H9 (cell line): ENCODE results near the gene CD247. TPM values are rescaled to one million over a fixed set of nuclear protein-coding genes. Genes with fewer than 3 reads are reported as not detected.

Experiments
- DNase-seq: peaks from one replicate; pipeline ENCODE4 v3.0.0-alpha.2; 2017
- H2AFZ ChIP-seq: one replicate; pipeline ENCODE4 v1.6.1; 2013; ENCODE audit warnings: mild to moderate bottlenecking, low read length, control low read depth, moderate library complexity
- H2AK5ac ChIP-seq: 2 replicates; pipeline ENCODE4 v1.6.1; 2013; ENCODE audit warnings: low read length, control low read depth, mixed read lengths; ENCODE audit not compliant: insufficient read length
- H2BK120ac ChIP-seq: one replicate; pipeline ENCODE4 v1.6.1; 2013; ENCODE audit warnings: low read depth, mild to moderate bottlenecking, low read length, control low read depth, inconsistent platforms; ENCODE audit not compliant: poor library complexity, severe bottlenecking
- H2BK12ac ChIP-seq: 2 replicates; pipeline ENCODE4 v1.6.1; 2013; ENCODE audit warnings: low read length, control low read depth, mixed read lengths, low read depth; ENCODE audit not compliant: insufficient read length
- H2BK15ac ChIP-seq: 2 replicates; pipeline ENCODE4 v1.6.1; 2013; ENCODE audit warnings: low read depth, low read length, control low read depth
- H2BK20ac ChIP-seq: one replicate; pipeline ENCODE4 v1.6.1; 2013; ENCODE audit warnings: low read depth, mild to moderate bottlenecking, low read length, control low read depth, inconsistent platforms; ENCODE audit not compliant: poor library complexity, severe bottlenecking
- H2BK5ac ChIP-seq: 2 replicates; pipeline ENCODE4 v1.6.1; 2013; ENCODE audit warnings: low read length, control low read depth, mixed read lengths; ENCODE audit not compliant: insufficient read length
- H3K14ac ChIP-seq: 2 replicates; pipeline ENCODE4 v1.6.1; 2013; ENCODE audit warnings: low read length, control low read depth; ENCODE audit not compliant: insufficient read depth
- H3K18ac ChIP-seq: 2 replicates; pipeline ENCODE4 v1.6.1; 2013; ENCODE audit warnings: low read depth, mild to moderate bottlenecking, mixed read lengths, low read length, control low read depth; ENCODE audit not compliant: insufficient read length
- H3K23ac ChIP-seq: 2 replicates; pipeline ENCODE4 v1.6.1; 2013; ENCODE audit warnings: low read length, control low read depth, mixed read lengths, low read depth; ENCODE audit not compliant: insufficient read length
- H3K23me2 ChIP-seq: 2 replicates; pipeline ENCODE4 v1.6.1; 2013; ENCODE audit warnings: low read depth, mild to moderate bottlenecking, mixed read lengths, low read length, control low read depth; ENCODE audit not compliant: insufficient read length, poor library complexity, severe bottlenecking
- H3K27ac ChIP-seq: 2 replicates; pipeline ENCODE4 v1.5.1; 2013; ENCODE audit warnings: low read length, control low read depth, mixed read lengths, low read depth; ENCODE audit not compliant: insufficient read length
- H3K27me3 ChIP-seq: 2 replicates; pipeline ENCODE4 v1.6.1; 2013; ENCODE audit warnings: low read length, control low read depth, inconsistent platforms; ENCODE audit not compliant: insufficient read depth
- H3K4ac ChIP-seq: 2 replicates; pipeline ENCODE4 v1.6.1; 2013; ENCODE audit warnings: low read depth, mild to moderate bottlenecking, control low read depth, inconsistent platforms, low read length, moderate library complexity
- H3K4me1 ChIP-seq: 2 replicates; pipeline ENCODE4 v1.6.1; 2013; ENCODE audit warnings: low read length, control low read depth, inconsistent platforms; ENCODE audit not compliant: insufficient read depth
- H3K4me2 ChIP-seq: 2 replicates; pipeline ENCODE4 v1.6.1; 2013; ENCODE audit warnings: low read length, control low read depth, mixed read lengths; ENCODE audit not compliant: insufficient read length, insufficient read depth
- H3K56ac ChIP-seq: 2 replicates; pipeline ENCODE4 v1.6.1; 2013; ENCODE audit warnings: low read depth, mild to moderate bottlenecking, mixed read lengths, low read length, control low read depth; ENCODE audit not compliant: insufficient read length
- H3K79me1 ChIP-seq: 2 replicates; pipeline ENCODE4 v1.6.1; 2013; ENCODE audit warnings: low read depth, mild to moderate bottlenecking, moderate library complexity, low read length, control low read depth, inconsistent platforms; ENCODE audit not compliant: insufficient read depth, poor library complexity, severe bottlenecking
- H3K79me2 ChIP-seq: 2 replicates; pipeline ENCODE4 v1.6.1; 2013; ENCODE audit warnings: low read length, control low read depth, inconsistent platforms; ENCODE audit not compliant: insufficient read depth
- H3K9ac ChIP-seq: 2 replicates; pipeline ENCODE4 v1.6.1; 2013; ENCODE audit warnings: low read length, control low read depth, mixed read lengths; ENCODE audit not compliant: insufficient read length; ENCODE audit errors: extremely low read depth
- H3K9me3 ChIP-seq: one replicate; pipeline ENCODE4 v1.6.1; 2013; ENCODE audit warnings: low read depth, low read length, inconsistent platforms; ENCODE audit not compliant: control insufficient read depth
- H3T11ph ChIP-seq: one replicate; pipeline ENCODE4 v1.6.1; 2013; ENCODE audit warnings: mild to moderate bottlenecking, low read length, control low read depth, inconsistent platforms
- H4K20me1 ChIP-seq: one replicate; pipeline ENCODE4 v1.6.1; 2013; ENCODE audit not compliant: control insufficient read depth, insufficient read length, insufficient read depth
- H4K5ac ChIP-seq: 2 replicates; pipeline ENCODE4 v1.6.1; 2013; ENCODE audit warnings: low read depth, mild to moderate bottlenecking, mixed read lengths, low read length, control low read depth; ENCODE audit not compliant: insufficient read length
- H4K8ac ChIP-seq: replicated peaks from 2 replicates; pipeline ENCODE4 v1.6.1; 2013; ENCODE audit warnings: low read length, control low read depth, mixed read lengths, low read depth; ENCODE audit not compliant: insufficient read length
- H4K91ac ChIP-seq: 2 replicates; pipeline ENCODE4 v1.6.1; 2013; ENCODE audit warnings: low read depth, mild to moderate bottlenecking, moderate library complexity, mixed read lengths, low read length, control low read depth; ENCODE audit not compliant: insufficient read length
- H3K27ac Mint-ChIP-seq, 3 experiments: 2 replicates in 2 of 3; 3 replicates in 1 of 3; pipeline ENCODE4 v1.8.0; 2020 to 2021; ENCODE audit warnings: mixed read lengths in 3 of 3, mild to moderate bottlenecking in 1 of 3, moderate library complexity in 1 of 3
- H3K27me3 Mint-ChIP-seq: 2 replicates; pipeline ENCODE4 v1.8.0; 2021; ENCODE audit warnings: low read depth, mild to moderate bottlenecking, moderate library complexity, mixed read lengths
- H3K36me3 Mint-ChIP-seq, 3 experiments: 2 replicates in 2 of 3; 3 replicates in 1 of 3; pipeline ENCODE4 v1.8.0; 2020 to 2021; ENCODE audit warnings: low read depth in 3 of 3, mixed read lengths in 3 of 3; ENCODE audit not compliant: insufficient read depth in 1 of 3
- H3K4me1 Mint-ChIP-seq, 2 experiments: 2 replicates each; pipeline ENCODE4 v1.8.0; 2020; ENCODE audit warnings: mixed read lengths in 2 of 2
- H3K4me3 Mint-ChIP-seq, 2 experiments: 2 replicates in 1 of 2; 3 replicates in 1 of 2; pipeline ENCODE4 v1.8.0; 2020 to 2021; ENCODE audit warnings: mild to moderate bottlenecking in 2 of 2, mixed read lengths in 2 of 2, moderate library complexity in 1 of 2
- H3K9me3 Mint-ChIP-seq, 2 experiments: 2 replicates in 1 of 2; 3 replicates in 1 of 2; pipeline ENCODE4 v1.8.0; 2020; ENCODE audit warnings: mild to moderate bottlenecking in 2 of 2, mixed read lengths in 2 of 2, moderate library complexity in 1 of 2
- WGBS: extraction: QIAGEN DNeasy Blood & Tissue Kit; methylation state at CpG from one replicate; pipeline ENCODE4 v1.1.7; 2013; ENCODE audit warnings: missing lambda C conversion rate, low lambda C conversion rate, mixed read lengths; ENCODE audit not compliant: insufficient read length; ENCODE audit errors: extremely low coverage; 5-methylcytosine and 5-hydroxymethylcytosine counted together
- total RNA-seq: library from RNA; stranded (reverse); gene quantifications from 2 replicates; pipeline ENCODE4 v1.2.1, GENCODE V29; 2021
- TF ChIP-seq, protein P1 (sequence below): fragments of 200-600 bp; sonication (generic); conservative IDR thresholded peaks from 3 replicates; pipeline ENCODE4 v1.8.0; 2021; ENCODE audit warnings: antibody characterized with exemption, mild to moderate bottlenecking

The CD247 gene
- total RNA-seq, 1 experiment from 2014 or later = 1.2 TPM

DNA sequence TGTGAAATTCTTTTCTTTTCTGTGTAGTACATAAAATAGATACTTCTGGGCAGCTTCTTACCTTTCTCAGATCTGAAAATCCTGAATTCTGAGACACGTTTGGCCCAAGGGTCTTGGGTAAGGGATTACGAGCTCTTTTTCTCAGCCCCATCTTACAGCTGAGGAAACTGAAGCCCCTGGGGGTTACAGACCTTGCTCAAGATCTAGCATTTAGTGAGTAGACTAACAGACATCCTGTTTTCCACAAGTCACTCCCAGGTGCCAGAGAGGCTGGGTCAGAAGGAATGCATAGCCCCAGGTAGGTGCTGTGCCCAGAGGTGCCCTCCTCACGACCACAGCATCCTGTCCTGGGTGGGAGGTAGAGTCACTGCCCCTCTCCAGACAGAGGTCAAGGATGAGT lies 48.4 kb upstream of the CD247 start:
- no peak overlapping the region for H3K27ac Mint-ChIP-seq
- Histone ChIP-seq H3K4me1 (no peaks in the 10 kb centered on the region), H2AFZ (no peak overlapping the region), H3K14ac (no peak overlapping the region), H3K56ac (no peak overlapping the region), H3K9me3 (no peaks in the 10 kb centered on the region), H3K9ac (no peak overlapping the region), H3K4ac (no peak overlapping the region), H4K8ac (no peak overlapping the region), H3T11ph (no peak overlapping the region), H2BK120ac (no peak overlapping the region), H3K23ac (no peak overlapping the region), H2BK20ac (no peak overlapping the region), H3K23me2 (no peaks in the 10 kb centered on the region), H4K20me1 (no peaks in the 10 kb centered on the region), H2BK15ac (no peak overlapping the region), H2BK5ac (no peak overlapping the region), H4K5ac (no peak overlapping the region), H3K79me1 (no peaks in the 10 kb centered on the region), H3K79me2 (no peaks in the 10 kb centered on the region), H3K27me3 (no peaks in the 10 kb centered on the region), H3K4me2 (no peak overlapping the region), H2AK5ac (no peak overlapping the region), H3K27ac (no peak overlapping the region), H2BK12ac (no peak overlapping the region), H4K91ac (no peak overlapping the region), H3K18ac (no peak overlapping the region)
- TF ChIP-seq, protein P1, sequence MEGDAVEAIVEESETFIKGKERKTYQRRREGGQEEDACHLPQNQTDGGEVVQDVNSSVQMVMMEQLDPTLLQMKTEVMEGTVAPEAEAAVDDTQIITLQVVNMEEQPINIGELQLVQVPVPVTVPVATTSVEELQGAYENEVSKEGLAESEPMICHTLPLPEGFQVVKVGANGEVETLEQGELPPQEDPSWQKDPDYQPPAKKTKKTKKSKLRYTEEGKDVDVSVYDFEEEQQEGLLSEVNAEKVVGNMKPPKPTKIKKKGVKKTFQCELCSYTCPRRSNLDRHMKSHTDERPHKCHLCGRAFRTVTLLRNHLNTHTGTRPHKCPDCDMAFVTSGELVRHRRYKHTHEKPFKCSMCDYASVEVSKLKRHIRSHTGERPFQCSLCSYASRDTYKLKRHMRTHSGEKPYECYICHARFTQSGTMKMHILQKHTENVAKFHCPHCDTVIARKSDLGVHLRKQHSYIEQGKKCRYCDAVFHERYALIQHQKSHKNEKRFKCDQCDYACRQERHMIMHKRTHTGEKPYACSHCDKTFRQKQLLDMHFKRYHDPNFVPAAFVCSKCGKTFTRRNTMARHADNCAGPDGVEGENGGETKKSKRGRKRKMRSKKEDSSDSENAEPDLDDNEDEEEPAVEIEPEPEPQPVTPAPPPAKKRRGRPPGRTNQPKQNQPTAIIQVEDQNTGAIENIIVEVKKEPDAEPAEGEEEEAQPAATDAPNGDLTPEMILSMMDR = no peak
- DNase-seq = no peak
- WGBS = no CpG with 5 or more reads among the region's 3 CpGs
- peaks cover 4 to 8% of the 10 kb centered on the region in 2 experiments; a peak in 1 of 4 replicates for H3K4me1 Mint-ChIP-seq
- no peak overlapping the region for H3K4me3 Mint-ChIP-seq
- H3K36me3 Mint-ChIP-seq = no peaks in the 10 kb centered on the region
- H3K9me3 Mint-ChIP-seq = peaks cover 2 to 6% of the 10 kb centered on the region in 2 experiments; a peak in 2 of 5 replicates
- H3K27me3 Mint-ChIP-seq = peaks cover 3% of the 10 kb centered on the region
